K562 (cell line): ENCODE data around the gene RAB31. TPM values are rescaled to one million over a fixed set of nuclear protein-coding genes. Genes with fewer than 3 reads are reported as not detected.

Experiments used
- BRD9 ChIP-seq: fragments of 450-650 bp; IDR thresholded peaks from 2 replicates; pipeline ENCODE4 v1.6.1; 2018; ENCODE audit warnings: low read depth; ENCODE audit not compliant: partially characterized antibody
- CC2D1A ChIP-seq: fragments of 450-650 bp; IDR thresholded peaks from 2 replicates; pipeline ENCODE4 v1.6.1; 2017; ENCODE audit warnings: mild to moderate bottlenecking
- CREB5 ChIP-seq: fragments of 250-450 bp; sonication (Bioruptor Pico); IDR thresholded peaks from 2 replicates; pipeline ENCODE4 v1.5.0; 2020; ENCODE audit warnings: mild to moderate bottlenecking
- CREBBP ChIP-seq: IDR thresholded peaks from one replicate; pipeline ENCODE4 v1.6.1; 2012; ENCODE audit warnings: low read depth, mild to moderate bottlenecking, control low read depth, inconsistent platforms, low read length
- E2F4 ChIP-seq: sonication (generic); formaldehyde crosslinking; IDR thresholded peaks from 2 replicates; pipeline ENCODE4 v1.8.0; 2022; ENCODE audit warnings: mild to moderate bottlenecking, low read depth, missing genetic modification reagents
- GMEB1 ChIP-seq: fragments of 250-450 bp; sonication (Bioruptor Pico); IDR thresholded peaks from 2 replicates; pipeline ENCODE4 v1.4.0; 2020; ENCODE audit warnings: mild to moderate bottlenecking
- GTF2B ChIP-seq: IDR thresholded peaks from 2 replicates; pipeline ENCODE4 v1.6.1; 2011; ENCODE audit not compliant: insufficient read length; ENCODE audit errors: extremely low read depth
- PPARD ChIP-seq: fragments of 250-450 bp; sonication (Bioruptor Pico); IDR thresholded peaks from 2 replicates; pipeline ENCODE4 v1.8.0; 2022; ENCODE audit warnings: inconsistent platforms, mild to moderate bottlenecking, moderate library complexity
- PYGO2 ChIP-seq: fragments of 450-650 bp; IDR thresholded peaks from 2 replicates; pipeline ENCODE4 v1.6.1; 2016; ENCODE audit warnings: mild to moderate bottlenecking, missing genetic modification characterization, moderate library complexity, missing compliant biosample characterization
- ZBTB40 ChIP-seq, 2 experiments: fragments of 450-650 bp in 1 of 2; sonication (generic) in 1 of 2; formaldehyde crosslinking in 1 of 2; IDR thresholded peaks; 2 replicates each; pipeline versions ENCODE4 v1.7.1 to v1.9.0; 2016 to 2022; ENCODE audit warnings: inconsistent platforms in 1 of 2, mild to moderate bottlenecking in 1 of 2, missing genetic modification reagents in 1 of 2
- ZKSCAN1 ChIP-seq: fragments of 150-350 bp; IDR thresholded peaks from 2 replicates; pipeline ENCODE4 v1.6.1; 2016; ENCODE audit warnings: low read depth, low read length
- ZNF280B ChIP-seq: fragments of 250-450 bp; sonication (Bioruptor Pico); IDR thresholded peaks from 2 replicates; pipeline ENCODE4 v1.5.1; 2021; ENCODE audit warnings: mild to moderate bottlenecking
- polyA plus RNA-seq, 8 experiments: library from polyadenylated mRNA; depleted of rRNA in 4 of 8; stranded (reverse) in 5 of 8; unstranded in 3 of 8; fragments of >200 nt; fragmentation: Nextera tagmentation in 2 of 8; fragmentation: Illumina TruSeq in 1 of 8; extraction: Ambion mirVana in 2 of 8; extraction: Trizol in 1 of 8; gene quantifications; 2 replicates each; pipeline versions ENCODE4 v1.2.1 to v1.2.3, GENCODE V29; 2011 to 2014; ENCODE audit warnings: inconsistent platforms in 1 of 8, missing spikeins in 1 of 8
- total RNA-seq, 7 experiments: library from RNA; depleted of rRNA in 6 of 7; stranded (reverse); fragments of >200 nt in 6 of 7; fragmentation: Illumina TruSeq in 2 of 7; extraction: Trizol in 2 of 7; gene quantifications; 2 replicates each; pipeline versions ENCODE4 v1.2.1 to v1.2.3, GENCODE V29; 2011 to 2021; ENCODE audit warnings: low replicate concordance in 1 of 7

The RAB31 gene
- total and polyA plus RNA-seq, 9 of the 15 experiments (the other 6 are each of a cell fraction or from before 2014, with no cell fraction given), result 20.7 to 70.4 (median 41.3) TPM

- no peak for TF ChIP-seq GMEB1 (CRISPR knock-in tag)
- TF ChIP-seq GTF2B, result no peak
- TF ChIP-seq PYGO2 (tag), result no peak
- no peak for TF ChIP-seq ZKSCAN1
- no peak for TF ChIP-seq PPARD
- TF ChIP-seq CC2D1A, result no peak
- no peak for TF ChIP-seq CREBBP
- no peak for TF ChIP-seq CREB5 (CRISPR knock-in tag)
- no peak for TF ChIP-seq BRD9
- no peak for TF ChIP-seq E2F4
- no peak for TF ChIP-seq ZBTB40 (IDR thresholded peaks at IDR 0.05)
- TF ChIP-seq ZBTB40 (CRISPR knock-in tag; IDR thresholded peaks at IDR 0.05), result no peak
- no peak for TF ChIP-seq ZNF280B (CRISPR knock-in tag)
Observed at GRCh38 chr18:9900699-9901098, 192.6 kb downstream of the RAB31 start (continued).
